OCI-LY3 (cell line): ENCODE data around the gene LRP1-AS.

Experiments
- EZH2phosphoT487 ChIP-seq: fragments of 200-600 bp; shearing (Covaris generic); IDR thresholded peaks from 2 replicates; pipeline ENCODE4 v1.6.1; 2018; ENCODE audit warnings: antibody characterized with exemption, mixed run types, low read depth
- TF ChIP-seq, protein P1 (sequence below): fragments of 200-600, 300-600 bp; sonication (generic); IDR thresholded peaks from 2 replicates; pipeline ENCODE4 v1.5.1; 2014; ENCODE audit warnings: antibody characterized with exemption, low read length, low read depth

DNA sequence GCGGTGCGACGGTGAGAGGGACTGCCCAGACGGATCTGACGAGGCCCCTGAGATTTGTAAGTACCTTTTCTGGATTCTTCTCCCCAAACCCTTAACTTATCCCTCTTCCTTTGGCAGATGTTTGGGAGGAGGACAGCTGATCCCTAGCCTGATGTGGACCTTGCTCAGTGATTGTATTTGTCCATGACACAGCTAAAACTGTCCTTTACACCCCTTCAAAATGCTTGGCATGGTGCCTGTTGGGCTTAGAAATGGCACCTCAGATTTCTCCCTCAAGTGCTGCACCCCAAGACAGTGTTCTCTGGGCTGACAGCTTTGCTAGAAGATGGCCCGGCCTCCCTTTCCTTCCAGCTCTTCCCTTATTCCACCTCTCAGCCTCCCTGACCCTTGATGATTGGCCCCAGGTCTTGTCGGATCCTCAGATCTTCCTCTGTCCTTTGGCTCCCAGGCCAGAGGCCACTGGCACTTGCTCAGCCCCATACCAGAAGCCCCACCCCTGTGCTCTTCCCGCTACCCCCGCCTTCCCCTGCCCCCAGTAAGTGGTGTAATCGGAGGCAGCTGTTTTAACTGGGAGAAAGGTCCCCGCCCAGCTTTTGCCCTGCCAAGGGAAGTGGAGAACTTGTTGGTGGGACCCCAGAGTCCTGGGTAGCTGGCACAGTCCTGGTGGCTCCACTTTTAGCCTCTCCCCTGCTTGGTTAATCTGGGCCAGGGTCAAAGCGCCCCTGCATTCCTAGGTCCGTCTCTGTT is 8.7 kb downstream of the LRP1-AS start:
- TF ChIP-seq, protein P1, sequence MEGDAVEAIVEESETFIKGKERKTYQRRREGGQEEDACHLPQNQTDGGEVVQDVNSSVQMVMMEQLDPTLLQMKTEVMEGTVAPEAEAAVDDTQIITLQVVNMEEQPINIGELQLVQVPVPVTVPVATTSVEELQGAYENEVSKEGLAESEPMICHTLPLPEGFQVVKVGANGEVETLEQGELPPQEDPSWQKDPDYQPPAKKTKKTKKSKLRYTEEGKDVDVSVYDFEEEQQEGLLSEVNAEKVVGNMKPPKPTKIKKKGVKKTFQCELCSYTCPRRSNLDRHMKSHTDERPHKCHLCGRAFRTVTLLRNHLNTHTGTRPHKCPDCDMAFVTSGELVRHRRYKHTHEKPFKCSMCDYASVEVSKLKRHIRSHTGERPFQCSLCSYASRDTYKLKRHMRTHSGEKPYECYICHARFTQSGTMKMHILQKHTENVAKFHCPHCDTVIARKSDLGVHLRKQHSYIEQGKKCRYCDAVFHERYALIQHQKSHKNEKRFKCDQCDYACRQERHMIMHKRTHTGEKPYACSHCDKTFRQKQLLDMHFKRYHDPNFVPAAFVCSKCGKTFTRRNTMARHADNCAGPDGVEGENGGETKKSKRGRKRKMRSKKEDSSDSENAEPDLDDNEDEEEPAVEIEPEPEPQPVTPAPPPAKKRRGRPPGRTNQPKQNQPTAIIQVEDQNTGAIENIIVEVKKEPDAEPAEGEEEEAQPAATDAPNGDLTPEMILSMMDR = no peak
- TF ChIP-seq EZH2phosphoT487 = no peak
